Stimulated activated CD4-positive, alpha-beta T cell treated with anti-CD3 and anti-CD28 coated beads, Interleukin-1b, Interleukin-23, amount 100 ng/mL, for 4 hours (primary cell): ENCODE data around the gene CPED1.
"Not testable (repeated sequence)": the region's sequence is repeated elsewhere in the genome, so short reads cannot be mapped to it uniquely, and the experiment has no call there.

Experiments used
- DNase-seq, 2 donors: peaks; one replicate each; pipeline ENCODE4 v3.0.0-alpha.2; 2020; ENCODE audit warnings: low read depth in 2 of 2

The CPED1 gene

GRCh38 chr7:121244120-121244870 lies 255.8 kb downstream of the CPED1 start:
- DNase-seq, result no peak

GRCh38 chr7:121251367-121251766 lies 262.9 kb downstream of the CPED1 start:
- not testable (repeated sequence) for DNase-seq

GRCh38 chr7:121252523-121253235 lies 264.2 kb downstream of the CPED1 start:
- not testable (repeated sequence) for DNase-seq

GRCh38 chr7:121259826-121260225 lies 271.3 kb downstream of the CPED1 start:
- no peak for DNase-seq

GRCh38 chr7:121261207-121261884 lies 272.8 kb downstream of the CPED1 start:
- DNase-seq, result no peak

GRCh38 chr7:121262221-121262620 lies 273.7 kb downstream of the CPED1 start:
- no peak for DNase-seq

GRCh38 chr7:121262969-121263368 lies 274.5 kb downstream of the CPED1 start:
- no peak for DNase-seq

- DNase-seq, result no peak
These were observed 277.9 kb downstream of the CPED1 start for GRCh38 chr7:121266307-121266894.

- DNase-seq, result no peak
These were observed 279.1 kb downstream of the CPED1 start for GRCh38 chr7:121267612-121268011.

- DNase-seq, result no peak
These were observed 281.3 kb downstream of the CPED1 start for GRCh38 chr7:121269798-121270197.

- DNase-seq, result no peak
These were observed 282.6 kb downstream of the CPED1 start for GRCh38 chr7:121271098-121271497.

GRCh38 chr7:121271916-121272315 lies 283.4 kb downstream of the CPED1 start:
- no peak for DNase-seq

GRCh38 chr7:121272676-121273075 lies 284.2 kb downstream of the CPED1 start:
- DNase-seq, result no peak

- DNase-seq, result no peak
These were observed 285.1 kb downstream of the CPED1 start for GRCh38 chr7:121273467-121274167.

GRCh38 chr7:121274467-121274866 lies 286.0 kb downstream of the CPED1 start:
- DNase-seq, result no peak

GRCh38 chr7:121275204-121275603 lies 286.7 kb downstream of the CPED1 start:
- DNase-seq, result no peak

- DNase-seq, result no peak
These were observed 287.8 kb downstream of the CPED1 start for GRCh38 chr7:121276313-121276712.

GRCh38 chr7:121278120-121279021 lies 289.9 kb downstream of the CPED1 start:
- no peak for DNase-seq

GRCh38 chr7:121279060-121279620 lies 290.6 kb downstream of the CPED1 start:
- DNase-seq, result no peak

GRCh38 chr7:121279822-121280221 lies 291.3 kb downstream of the CPED1 start:
- DNase-seq, result no peak
